A549 (cell line): ENCODE data around the gene SLC25A25. TPM values are rescaled to one million over a fixed set of nuclear protein-coding genes. Genes with fewer than 3 reads are reported as not detected.

Experiments
- ATAC-seq, 2 experiments: fragments of 200-7000 bp in 1 of 2; fragments of >200 bp in 1 of 2; cut with Nextera tagmentation in 1 of 2; cut with Tn5 transposase in 1 of 2; 3 replicates each; pipeline versions ENCODE4 v1.8.0 to v1.9.1; 2018 to 2020; ENCODE audit warnings: mild to moderate bottlenecking in 1 of 2, moderate library complexity in 1 of 2
- CTCF ChIA-PET: fragments of 300-600 bp; sonication (Branson Sonifier 250); formaldehyde crosslinking; extraction: SDS; loops from one replicate; lab custom pipeline; 2021; ENCODE audit warnings: antibody characterized with exemption, inconsistent platforms; lab: Yijun Ruan, JAX
- POLR2A ChIA-PET: fragments of 350-600 bp; formaldehyde crosslinking; extraction: SDS; loops from one replicate; lab custom pipeline; 2021; ENCODE audit warnings: antibody characterized with exemption, inconsistent platforms; lab: Yijun Ruan, JAX
- DNase-seq, 2 experiments: peaks; one replicate each; pipeline versions ENCODE4 v3.0.0 to v3.0.0-alpha.2; 2011 to 2016; ENCODE audit warnings: low read depth in 1 of 2, low spot score in 1 of 2
- FAIRE-seq: peaks from 2 replicates; lab custom pipeline; 2011; peaks lifted over from hg19 to GRCh38; lab: Jason Lieb, UNC
- H3K27ac ChIP-seq, 2 experiments: fragments of >200 bp; sonication (Bioruptor Twin); formaldehyde crosslinking; 3 replicates each; pipeline ENCODE4 v1.5.1; 2016 to 2017
- H3K4me1 ChIP-seq: fragments of >200 bp; sonication (Bioruptor Twin); formaldehyde crosslinking; 3 replicates; pipeline ENCODE4 v1.6.1; 2016
- H3K4me2 ChIP-seq: fragments of >200 bp; sonication (Bioruptor Twin); formaldehyde crosslinking; 3 replicates; pipeline ENCODE4 v1.6.1; 2016
- H3K4me3 ChIP-seq: fragments of >200 bp; sonication (Bioruptor Twin); formaldehyde crosslinking; 3 replicates; pipeline ENCODE4 v1.5.1; 2016
- H3K9me3 ChIP-seq: fragments of >200 bp; sonication (Bioruptor Twin); formaldehyde crosslinking; 3 replicates; pipeline ENCODE4 v1.6.1; 2016
- ATOH8 ChIP-seq: fragments of 250-450 bp; sonication (Bioruptor Pico); IDR thresholded peaks from 2 replicates; pipeline ENCODE4 v1.5.0; 2020; ENCODE audit warnings: low read depth, mild to moderate bottlenecking, moderate library complexity
- BCL3 ChIP-seq: fragments of >200 bp; sonication (Bioruptor Twin); formaldehyde crosslinking; IDR thresholded peaks from 3 replicates; pipeline ENCODE4 v1.6.1; 2016
- BHLHE40 ChIP-seq: IDR thresholded peaks from 2 replicates; pipeline ENCODE4 v1.6.1; 2012; ENCODE audit warnings: low read depth, low read length, inconsistent platforms
- CBX2 ChIP-seq: fragments of 200-600 bp; sonication (generic); IDR thresholded peaks from 2 replicates; pipeline ENCODE4 v1.6.1; 2016; ENCODE audit warnings: low read depth, mild to moderate bottlenecking, borderline replicate concordance
- CHD2 ChIP-seq: fragments of 150-350 bp; IDR thresholded peaks from 2 replicates; pipeline ENCODE4 v1.6.1; 2014; ENCODE audit warnings: low read length; ENCODE audit not compliant: partially characterized antibody
- EHF ChIP-seq: fragments of 250-450 bp; sonication (Bioruptor Pico); IDR thresholded peaks from 2 replicates; pipeline ENCODE4 v1.5.0; 2020; ENCODE audit warnings: mild to moderate bottlenecking
- EHMT2 ChIP-seq: fragments of 200-600 bp; sonication (generic); IDR thresholded peaks from 2 replicates; pipeline ENCODE4 v1.6.1; 2016; ENCODE audit warnings: antibody characterized with exemption, low read depth, mild to moderate bottlenecking, moderate library complexity
- ELK1 ChIP-seq: fragments of 150-350 bp; IDR thresholded peaks from 2 replicates; pipeline ENCODE4 v1.6.1; 2014; ENCODE audit warnings: low read depth, mild to moderate bottlenecking, low read length
- EP300 ChIP-seq, 2 experiments: fragments of >200 bp; sonication (Bioruptor Twin); formaldehyde crosslinking; IDR thresholded peaks; 2 replicates in 1 of 2; 3 replicates in 1 of 2; pipeline ENCODE4 v1.6.1; 2016 to 2017
- FOSL2 ChIP-seq, 2 experiments: fragments of 450-650 bp in 1 of 2; fragments of >200 bp in 1 of 2; sonication (Bioruptor Twin) in 1 of 2; formaldehyde crosslinking; IDR thresholded peaks; 2 replicates each; pipeline versions ENCODE4 v1.5.0 to v1.6.1; 2016 to 2020; ENCODE audit warnings: mild to moderate bottlenecking in 1 of 2, moderate library complexity in 1 of 2
- FOXS1 ChIP-seq: fragments of 250-450 bp; sonication (Bioruptor Pico); IDR thresholded peaks from 2 replicates; pipeline ENCODE4 v1.5.0; 2020; ENCODE audit warnings: mild to moderate bottlenecking, moderate library complexity
- GATA3 ChIP-seq: IDR thresholded peaks from 2 replicates; pipeline ENCODE4 v1.6.1; 2012; ENCODE audit warnings: borderline replicate concordance
- HES2 ChIP-seq: fragments of >200 bp; sonication (Bioruptor Twin); formaldehyde crosslinking; IDR thresholded peaks from 2 replicates; pipeline ENCODE4 v1.6.1; 2016
- HMGXB4 ChIP-seq: fragments of 250-450 bp; sonication (Bioruptor Pico); IDR thresholded peaks from 2 replicates; pipeline ENCODE4 v1.5.0; 2021; ENCODE audit warnings: mild to moderate bottlenecking, moderate library complexity, borderline replicate concordance
- KDM1A ChIP-seq: fragments of 200-600 bp; sonication (generic); IDR thresholded peaks from 2 replicates; pipeline ENCODE4 v1.6.1; 2016; ENCODE audit warnings: low read depth, mild to moderate bottlenecking
- MAFK ChIP-seq: fragments of 450-650 bp; IDR thresholded peaks from 2 replicates; pipeline ENCODE4 v1.6.1; 2014; ENCODE audit not compliant: partially characterized antibody
- NR3C1 ChIP-seq: fragments of >200 bp; sonication (Bioruptor Twin); formaldehyde crosslinking; IDR thresholded peaks from 3 replicates; pipeline ENCODE4 v1.6.1; 2017
- PHF8 ChIP-seq: fragments of 200-600 bp; sonication (generic); IDR thresholded peaks from 2 replicates; pipeline ENCODE4 v1.6.1; 2016; ENCODE audit warnings: low read depth, mild to moderate bottlenecking, antibody characterized with exemption, moderate library complexity, borderline replicate concordance
- POLR2A ChIP-seq: IDR thresholded peaks from 2 replicates; pipeline ENCODE4 v1.6.1; 2012; ENCODE audit warnings: mild to moderate bottlenecking, low read length
- POLR2AphosphoS2 ChIP-seq: conservative IDR thresholded peaks from 2 replicates; pipeline ENCODE4 v1.6.1; 2012; ENCODE audit warnings: low read length, improper control_type of control experiment, inconsistent platforms
- RARB ChIP-seq: fragments of 250-450 bp; sonication (Bioruptor Pico); IDR thresholded peaks from 2 replicates; pipeline ENCODE4 v1.8.0; 2021; ENCODE audit warnings: mild to moderate bottlenecking, moderate library complexity
- RCOR1 ChIP-seq: fragments of 150-350 bp; IDR thresholded peaks from 2 replicates; pipeline ENCODE4 v1.6.1; 2014; ENCODE audit warnings: antibody characterized with exemption, low read length, low read depth
- SREBF2 ChIP-seq: fragments of 450-650 bp; IDR thresholded peaks from 2 replicates; pipeline ENCODE4 v1.6.1; 2014; ENCODE audit warnings: mild to moderate bottlenecking, moderate library complexity
- TP53 ChIP-seq: fragments of 250-450 bp; sonication (Bioruptor Pico); IDR thresholded peaks from 2 replicates; pipeline ENCODE4 v1.5.0; 2021; ENCODE audit warnings: mild to moderate bottlenecking, moderate library complexity
- ZFP36 ChIP-seq: fragments of 450-650 bp; IDR thresholded peaks from 2 replicates; pipeline ENCODE4 v1.6.1; 2014; ENCODE audit warnings: borderline replicate concordance; ENCODE audit not compliant: partially characterized antibody
- ZNF302 ChIP-seq: fragments of 250-450 bp; sonication (Bioruptor Pico); IDR thresholded peaks from 2 replicates; pipeline ENCODE4 v1.9.0; 2021; ENCODE audit warnings: inconsistent platforms, mild to moderate bottlenecking, moderate library complexity
- WGBS: methylation state at CpG from one replicate; pipeline ENCODE4 v1.1.6; 2017; ENCODE audit errors: missing lambda C conversion rate; 5-methylcytosine and 5-hydroxymethylcytosine counted together
- polyA plus RNA-seq, 4 experiments: library from polyadenylated mRNA; depleted of rRNA in 3 of 4; stranded (reverse); fragments of >200 nt; fragmentation: RNase III in 1 of 4; extraction: RNeasy Plus Mini Kit Qiagen cat#74134 plus additional on column Dnase treatment in 1 of 4; gene quantifications; 2 replicates in 3 of 4; 3 replicates in 1 of 4; pipeline ENCODE4 v1.2.3, GENCODE V29; 2011 to 2017

The SLC25A25 gene
- polyA plus RNA-seq, 2 of the 4 experiments (the other 2 are of a cell fraction), result 7.0 TPM

- no peak for FAIRE-seq
- H3K4me1 ChIP-seq, result peaks cover 18% of the 10 kb centered on the region
- no peaks in the 10 kb centered on the region for H3K9me3 ChIP-seq
- no peak for TF ChIP-seq POLR2AphosphoS2
- H3K4me2 ChIP-seq, result no peak overlapping the region
- ATAC-seq, result no peak
- no peak overlapping the region for H3K27ac ChIP-seq
- no peak overlapping the region for H3K4me3 ChIP-seq
- DNase-seq, result no peak
- WGBS, result 80% methylated on average over 6 of the region's 6 CpGs
- CTCF ChIA-PET, result interaction anchor here (1.0 to 6.5 kb wide), 6 partner anchors 11 to 140 kb away, joined by 3 to 29 read pairs (median 3); no protein-coding TSS in a partner anchor
- POLR2A ChIA-PET, result no interaction called here
Observed at GRCh38 chr9:128062279-128062678, 5.8 kb upstream of the SLC25A25 start.

GRCh38 chr9:128062846-128063831 is 4.9 kb upstream of the SLC25A25 start:
- FAIRE-seq, result no peak
- TF ChIP-seq GATA3 (no peak), RARB (CRISPR knock-in tag) (no peak), ZFP36 (no peak), NR3C1 (no peak), EP300 (IDR thresholded peaks at IDR 0.05) (no peak), EHMT2 (no peak), MAFK (no peak), BCL3 (no peak), ATOH8 (no peak), FOXS1 (CRISPR knock-in tag) (no peak), FOSL2 (IDR thresholded peaks at IDR 0.05) (no peak), FOSL2 (CRISPR knock-in tag; IDR thresholded peaks at IDR 0.05) (no peak), CHD2 (no peak), PHF8 (no peak), ZNF302 (CRISPR knock-in tag) (no peak), TP53 (CRISPR knock-in tag) (no peak), POLR2A (no peak), HES2 (no peak)
- TF ChIP-seq, all 56 proteins: peak for 0
- Histone ChIP-seq H3K4me3 (no peak overlapping the region), H3K4me1 (peaks cover 14% of the 10 kb centered on the region), H3K27ac (no peak overlapping the region), H3K4me2 (no peak overlapping the region), H3K9me3 (no peaks in the 10 kb centered on the region)
- ChIA-PET POLR2A (no interaction called here), CTCF (interaction anchor here (0.8 to 7.4 kb wide), 6 partner anchors 12 to 119 kb away, joined by 3 to 46 read pairs (median 4); no protein-coding TSS in a partner anchor)
- DNase-seq (no peak), ATAC-seq (no peak)
- WGBS, result 89% methylated on average over 27 of the region's 28 CpGs

GRCh38 chr9:128065907-128066712 is 1.9 kb upstream of the SLC25A25 start:
- FAIRE-seq, result no peak
- Histone ChIP-seq H3K4me3 (peak overlapping the region; percentile 51), H3K4me1 (peaks cover 23% of the 10 kb centered on the region), H3K4me2 (peak overlapping the region; percentile 88), H3K27ac (peak overlapping the region; percentile 86 to 89), H3K9me3 (no peaks in the 10 kb centered on the region)
- no peak for DNase-seq
- CTCF ChIA-PET, result interaction anchor here (0.6 to 7.4 kb wide), 12 partner anchors 9 to 384 kb away, joined by 3 to 46 read pairs (median 4); no protein-coding TSS in a partner anchor
- no peak for ATAC-seq
- WGBS, result 94% methylated on average over 12 of the region's 18 CpGs
- POLR2A ChIA-PET, result interaction anchor here (1.7 to 2.2 kb wide), 2 partner anchors 13 to 86 kb away, joined by 7 to 15 read pairs; partner anchors contain the start of gene EEIG1
- no peak for TF ChIP-seq ELK1
- no peak for TF ChIP-seq HMGXB4 (CRISPR knock-in tag)
- no peak for TF ChIP-seq HES2
- no peak for TF ChIP-seq KDM1A
- TF ChIP-seq CBX2, result no peak
- no peak for TF ChIP-seq SREBF2
- TF ChIP-seq RCOR1, result no peak
- TF ChIP-seq EHF (CRISPR knock-in tag), result no peak
- no peak for TF ChIP-seq CHD2
- no peak for TF ChIP-seq BHLHE40
